Measurements from ENCODE around the gene SDK1.

DNA sequence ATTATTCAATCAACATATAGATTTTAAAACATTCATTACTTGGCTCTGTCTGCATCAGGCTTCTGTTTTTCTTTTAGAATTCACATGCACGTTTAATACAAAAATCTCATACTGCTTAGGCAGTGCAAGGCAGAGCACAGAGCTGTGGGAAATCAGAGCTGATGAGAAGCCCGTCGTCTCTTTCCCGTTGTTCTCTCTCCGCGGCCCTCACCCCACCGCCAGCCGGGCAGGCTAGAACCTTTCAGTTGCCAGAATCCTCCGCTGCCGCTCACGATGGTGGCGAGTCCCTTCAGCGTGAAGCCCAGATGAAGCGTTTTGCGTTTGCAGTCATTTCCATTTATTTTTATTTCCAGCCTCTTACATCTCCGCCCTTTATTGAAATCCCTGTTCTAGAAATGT lies 648.2 kb downstream of the SDK1 start:
- TF ChIP-seq, protein P1, sequence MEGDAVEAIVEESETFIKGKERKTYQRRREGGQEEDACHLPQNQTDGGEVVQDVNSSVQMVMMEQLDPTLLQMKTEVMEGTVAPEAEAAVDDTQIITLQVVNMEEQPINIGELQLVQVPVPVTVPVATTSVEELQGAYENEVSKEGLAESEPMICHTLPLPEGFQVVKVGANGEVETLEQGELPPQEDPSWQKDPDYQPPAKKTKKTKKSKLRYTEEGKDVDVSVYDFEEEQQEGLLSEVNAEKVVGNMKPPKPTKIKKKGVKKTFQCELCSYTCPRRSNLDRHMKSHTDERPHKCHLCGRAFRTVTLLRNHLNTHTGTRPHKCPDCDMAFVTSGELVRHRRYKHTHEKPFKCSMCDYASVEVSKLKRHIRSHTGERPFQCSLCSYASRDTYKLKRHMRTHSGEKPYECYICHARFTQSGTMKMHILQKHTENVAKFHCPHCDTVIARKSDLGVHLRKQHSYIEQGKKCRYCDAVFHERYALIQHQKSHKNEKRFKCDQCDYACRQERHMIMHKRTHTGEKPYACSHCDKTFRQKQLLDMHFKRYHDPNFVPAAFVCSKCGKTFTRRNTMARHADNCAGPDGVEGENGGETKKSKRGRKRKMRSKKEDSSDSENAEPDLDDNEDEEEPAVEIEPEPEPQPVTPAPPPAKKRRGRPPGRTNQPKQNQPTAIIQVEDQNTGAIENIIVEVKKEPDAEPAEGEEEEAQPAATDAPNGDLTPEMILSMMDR (IDR thresholded peaks at IDR 0.05), result no peak
- TF ChIP-seq POLR2A (IDR thresholded peaks at IDR 0.05), result no peak
